SKM-1 treated with dmso at 0.1 percent for 144 hours (cell line): ENCODE measurements around the gene HTR2A.
A peak's percentile ranks its signal among the peaks of the same experiment; 100 is the strongest.
"Not testable (repeated sequence)": the region's sequence is repeated elsewhere in the genome, so short reads cannot be mapped to it uniquely, and the experiment has no call there.

Source experiments
- DNase-seq: peaks from one replicate; lab custom pipeline; 2025; ENCODE audit not compliant: unreplicated experiment; lab: John Stamatoyannopoulos, UW

The HTR2A gene

GRCh38 chr13:46812301-46812797, 84.5 kb downstream of the HTR2A start:
- DNase-seq: no peak

- no peak for DNase-seq
These were observed 86.4 kb downstream of the HTR2A start for GRCh38 chr13:46810440-46810839.

GRCh38 chr13:46804921-46805320, 91.9 kb downstream of the HTR2A start:
- not testable (repeated sequence) for DNase-seq

- no peak for DNase-seq
These were observed 92.5 kb downstream of the HTR2A start for GRCh38 chr13:46804391-46804815.

GRCh38 chr13:46803586-46803985, 93.3 kb downstream of the HTR2A start:
- DNase-seq: no peak

GRCh38 chr13:46801858-46802257, 95.0 kb downstream of the HTR2A start:
- no peak for DNase-seq

- no peak for DNase-seq
These were observed 97.7 kb downstream of the HTR2A start for GRCh38 chr13:46799139-46799538.

GRCh38 chr13:46797501-46798237, 99.2 kb downstream of the HTR2A start:
- peak; percentile 50 for DNase-seq

- peak; percentile 90 for DNase-seq
These were observed 100.1 kb downstream of the HTR2A start, which contains the start of gene ESD for GRCh38 chr13:46796515-46797474. TSS of gene ESD (minus strand) at chr13:46797161. CDS start at chr13:46791413, 5,748 bp downstream.

- DNase-seq: no peak
These were observed 100.7 kb downstream of the HTR2A start for GRCh38 chr13:46796129-46796514.

GRCh38 chr13:46795321-46795720, 101.5 kb downstream of the HTR2A start:
- DNase-seq: no peak

GRCh38 chr13:46783504-46783903, 113.3 kb downstream of the HTR2A start:
- no peak for DNase-seq

- DNase-seq: no peak
These were observed 114.2 kb downstream of the HTR2A start for GRCh38 chr13:46782691-46783090.

GRCh38 chr13:46782066-46782465, 114.8 kb downstream of the HTR2A start:
- DNase-seq: no peak
